Occipital lobe (tissue), 2 donors: Measurements from ENCODE around the gene BGLAP. TPM values are rescaled to one million over a fixed set of nuclear protein-coding genes. Genes with fewer than 3 reads are reported as not detected.

Experiments used
- DNase-seq: peaks from one replicate; lab custom pipeline; 2025; lab: John Stamatoyannopoulos, UW
- total RNA-seq: library from RNA; depleted of rRNA; stranded (reverse); fragments of >200 nt; gene quantifications from one replicate; pipeline ENCODE4 v1.2.3, GENCODE V29; 2014

The BGLAP gene
- total RNA-seq, 1 donor from 2014 or later = not detected

DNA sequence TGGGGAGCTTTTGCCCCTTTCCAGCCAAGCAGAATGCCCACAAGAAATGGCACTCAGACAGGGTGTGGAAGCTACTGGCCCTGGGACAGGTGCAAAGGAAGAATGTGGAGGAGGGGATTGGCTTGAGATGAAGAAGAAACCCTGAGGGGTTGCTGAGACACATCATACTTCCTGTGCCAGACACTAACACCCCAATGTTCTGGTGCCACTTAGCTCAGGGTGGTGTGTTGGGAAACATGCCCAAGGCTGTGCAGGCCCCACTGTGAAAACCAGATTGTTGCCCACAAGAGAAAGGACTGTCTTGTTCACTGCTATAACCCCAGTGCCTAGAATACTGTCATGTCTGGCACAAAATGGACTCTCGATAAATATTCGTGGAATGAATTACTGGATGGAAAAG lies 15.7 kb downstream of the BGLAP start:
- no peak for DNase-seq

DNA sequence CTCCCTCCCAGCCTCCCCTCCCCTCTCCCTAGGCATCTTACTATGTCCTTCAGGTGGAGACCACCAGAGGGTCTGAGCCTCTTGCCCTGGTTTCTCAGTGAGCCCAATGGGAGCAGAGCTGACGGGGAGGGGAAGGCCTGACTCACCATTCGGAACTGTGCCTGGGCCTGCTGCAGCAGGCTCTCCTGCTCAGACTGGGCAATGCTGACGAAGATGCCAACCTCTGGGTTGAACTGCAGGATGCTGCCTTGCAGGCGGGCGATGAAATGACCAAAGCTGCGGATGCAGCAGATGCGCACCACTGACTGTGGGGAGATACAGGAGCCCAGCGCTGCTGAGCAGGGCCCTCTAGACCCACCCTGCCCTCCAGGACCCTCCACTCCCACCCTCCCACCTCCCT lies 16.9 kb downstream of the BGLAP start:
- no peak for DNase-seq

DNA sequence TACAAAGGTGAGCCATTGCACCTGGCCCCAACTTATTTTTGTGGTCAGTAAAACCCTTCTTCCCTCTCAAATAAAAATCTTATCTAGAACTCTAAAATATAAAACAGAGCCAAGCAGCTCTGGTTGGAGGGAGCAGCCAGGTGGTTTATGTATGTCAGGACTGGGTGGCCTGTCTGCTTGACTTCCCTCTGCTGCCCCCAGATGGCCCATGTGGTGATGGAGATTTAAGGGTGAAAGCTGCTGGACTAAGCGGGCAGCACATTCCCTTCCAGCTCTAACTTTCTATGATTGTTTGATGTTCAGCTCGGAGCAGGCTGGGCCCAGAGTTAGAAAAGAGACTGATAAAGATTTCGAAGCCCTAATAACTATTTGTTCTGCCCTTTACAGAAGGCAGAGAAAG lies 17.8 kb downstream of the BGLAP start:
- no peak for DNase-seq

DNA sequence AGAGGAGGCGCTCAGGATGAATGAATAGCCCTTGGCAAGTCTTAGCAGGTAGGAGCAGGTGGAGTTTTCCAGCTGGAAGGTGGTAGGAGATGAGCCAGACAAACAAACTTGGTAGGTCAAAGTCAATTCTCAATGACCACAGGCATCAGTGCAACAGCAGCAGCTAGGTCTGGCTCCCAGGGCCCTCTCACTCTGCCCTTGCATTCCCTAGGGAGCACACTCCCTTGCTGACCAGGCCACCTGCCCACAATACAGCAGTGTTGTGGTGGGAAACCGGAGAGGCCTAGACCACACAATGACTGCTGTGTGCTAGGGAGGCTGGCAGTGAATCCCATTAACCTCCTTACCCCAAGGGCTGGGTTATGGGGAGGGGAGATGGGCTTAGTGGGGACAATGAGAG lies 18.9 kb downstream of the BGLAP start:
- DNase-seq = no peak

DNA sequence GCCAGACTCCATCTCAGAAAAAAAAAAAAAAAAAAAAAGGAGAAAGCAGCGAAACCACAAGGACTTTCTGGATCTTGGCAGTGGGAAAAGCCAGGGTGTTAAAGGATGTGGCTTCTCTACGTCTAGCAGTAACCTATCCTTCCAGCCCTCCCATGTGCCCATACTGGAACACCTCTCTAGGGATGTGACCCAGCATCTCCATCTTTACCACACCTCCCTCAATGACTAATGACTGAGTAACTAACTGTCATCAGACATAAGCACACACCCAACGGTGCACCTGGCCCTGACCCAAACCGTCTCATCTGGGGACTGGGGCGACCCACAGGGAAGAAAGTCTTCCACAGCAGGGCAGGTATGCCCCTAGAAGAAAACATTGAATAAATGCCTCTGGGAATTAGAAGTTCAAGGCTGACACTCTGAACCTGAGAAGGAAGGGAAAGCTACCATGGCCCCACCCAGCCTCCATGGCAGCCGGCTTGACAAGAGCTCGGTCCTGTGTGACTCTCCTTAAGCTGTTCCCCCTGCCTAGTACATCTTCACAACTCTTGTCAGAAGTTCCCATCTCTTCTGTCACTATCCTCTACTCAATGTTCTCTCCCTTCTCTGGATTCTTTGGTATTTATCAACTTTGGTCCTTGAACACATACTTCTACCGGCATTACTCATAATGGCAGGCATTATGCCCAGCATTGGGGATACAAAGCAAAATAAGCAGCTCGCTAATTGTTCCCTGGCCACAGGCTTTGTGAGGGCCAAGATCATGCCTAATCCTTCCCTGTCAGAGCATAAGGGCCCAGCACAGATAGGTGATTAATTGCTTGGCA lies 20.7 kb downstream of the BGLAP start:
- no peak for DNase-seq

DNA sequence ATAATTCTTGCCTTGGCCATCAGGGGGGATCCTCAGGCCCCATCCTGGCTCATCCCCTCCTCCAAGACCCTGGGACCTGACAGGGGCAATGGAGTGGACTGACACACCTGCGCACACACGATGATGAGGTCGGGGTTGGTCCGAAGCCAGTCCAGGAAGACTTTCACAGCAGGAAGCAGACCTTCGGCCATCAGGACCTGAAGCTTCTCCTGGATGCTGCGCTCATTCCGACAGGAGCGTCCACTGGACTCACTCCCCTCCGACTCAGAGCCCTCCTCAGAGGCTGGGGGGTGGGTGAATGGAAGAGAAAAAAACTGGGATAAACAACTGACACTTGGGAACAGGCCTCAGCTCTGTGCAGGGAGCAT lies 21.3 kb downstream of the BGLAP start:
- DNase-seq = no peak

DNA sequence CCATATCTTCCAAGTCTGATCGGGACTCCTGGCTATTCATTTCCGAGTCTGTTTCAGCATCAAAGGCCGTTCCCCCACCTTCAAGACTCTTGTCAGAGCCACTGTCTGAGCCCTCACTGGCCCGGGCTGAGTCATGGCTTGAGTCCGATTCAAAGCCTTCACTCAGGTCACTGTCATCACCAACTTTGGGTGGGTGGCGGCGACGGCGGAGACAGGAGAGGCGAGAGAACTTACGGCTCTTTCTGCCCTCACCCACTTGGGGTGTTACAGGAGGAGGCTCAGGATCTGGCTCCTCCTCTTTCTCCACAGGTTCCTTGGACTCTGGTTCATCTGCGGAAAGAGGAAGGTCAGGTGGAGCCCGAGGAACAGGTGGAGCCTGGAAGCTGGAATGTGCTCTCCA lies 24.1 kb downstream of the BGLAP start:
- no peak for DNase-seq

DNA sequence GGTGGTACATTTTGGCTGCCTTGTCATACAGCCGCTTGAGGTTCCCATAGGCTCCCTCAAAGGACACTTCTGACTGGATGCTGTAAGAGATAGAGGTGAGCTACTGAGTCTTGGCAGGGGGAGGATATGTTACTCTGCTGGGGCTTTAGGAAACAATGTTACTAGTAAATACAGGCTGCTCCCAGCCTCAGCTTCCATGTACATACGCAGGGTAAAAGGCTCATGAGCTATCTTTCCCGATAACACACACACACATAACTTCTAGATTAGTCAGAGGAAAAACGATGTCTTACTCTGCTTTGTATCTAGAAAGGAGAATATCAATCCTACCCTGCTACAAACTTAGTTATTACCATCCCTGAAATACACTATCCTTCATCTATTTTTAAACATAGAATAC lies 26.4 kb downstream of the BGLAP start:
- DNase-seq = no peak

DNA sequence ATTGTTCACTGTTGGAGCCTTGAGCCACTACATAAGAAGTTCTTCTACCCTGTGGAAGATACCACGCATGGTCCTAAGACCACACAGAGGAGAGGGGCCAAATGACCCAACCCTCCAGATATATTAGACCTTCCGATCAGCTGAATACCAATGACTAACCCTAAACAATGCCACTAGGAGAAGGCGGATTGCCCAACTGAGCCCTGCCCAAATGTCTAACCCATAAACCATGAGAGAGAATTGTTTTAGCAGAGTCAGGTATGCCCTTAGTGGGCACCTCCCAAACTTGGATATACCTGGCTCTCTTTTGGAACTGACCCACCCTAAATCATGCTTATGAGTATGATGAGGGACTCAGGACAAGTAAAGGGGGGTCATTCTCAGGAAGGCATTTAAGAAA lies 28.3 kb downstream of the BGLAP start:
- no peak for DNase-seq

DNA sequence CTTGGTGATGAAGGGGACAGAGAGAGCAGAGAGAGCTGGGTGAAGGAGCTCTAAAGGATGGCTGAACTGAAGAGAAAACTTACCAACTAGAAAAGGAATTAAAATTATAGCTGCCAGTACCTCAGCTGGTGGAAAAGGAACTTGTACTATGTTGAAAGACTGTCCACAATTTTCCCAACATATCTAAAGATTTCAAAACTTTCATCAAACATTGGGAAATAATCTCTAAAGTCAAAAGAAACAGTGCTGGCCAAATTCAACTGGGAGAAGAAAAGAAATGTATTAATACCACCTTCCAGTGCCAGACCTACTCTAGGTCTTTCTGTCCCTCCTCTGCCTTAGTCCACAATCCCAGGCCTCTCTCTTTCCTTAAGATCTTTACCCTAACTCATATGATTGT lies 34.5 kb downstream of the BGLAP start:
- DNase-seq = no peak

DNA sequence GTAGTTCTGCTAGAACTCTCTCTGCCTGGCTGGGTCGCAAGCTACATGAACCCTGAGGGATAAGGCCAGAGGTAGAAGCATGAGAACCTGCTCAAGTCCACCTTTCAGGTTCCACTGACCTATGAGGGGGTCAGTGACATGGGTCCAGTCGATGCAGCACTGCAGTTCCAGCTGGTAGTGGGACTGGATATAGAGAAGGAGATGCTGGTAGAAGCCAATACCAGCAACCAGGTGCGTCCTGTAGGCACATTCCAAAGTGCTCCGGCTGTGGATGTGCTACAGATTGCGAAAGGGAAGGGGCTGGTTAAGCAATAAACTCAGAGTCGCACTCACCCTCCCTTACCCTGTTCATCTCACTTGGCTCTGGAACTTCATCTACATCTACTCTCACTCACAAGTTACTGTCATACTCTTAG lies 35.0 kb downstream of the BGLAP start:
- DNase-seq = no peak

DNA sequence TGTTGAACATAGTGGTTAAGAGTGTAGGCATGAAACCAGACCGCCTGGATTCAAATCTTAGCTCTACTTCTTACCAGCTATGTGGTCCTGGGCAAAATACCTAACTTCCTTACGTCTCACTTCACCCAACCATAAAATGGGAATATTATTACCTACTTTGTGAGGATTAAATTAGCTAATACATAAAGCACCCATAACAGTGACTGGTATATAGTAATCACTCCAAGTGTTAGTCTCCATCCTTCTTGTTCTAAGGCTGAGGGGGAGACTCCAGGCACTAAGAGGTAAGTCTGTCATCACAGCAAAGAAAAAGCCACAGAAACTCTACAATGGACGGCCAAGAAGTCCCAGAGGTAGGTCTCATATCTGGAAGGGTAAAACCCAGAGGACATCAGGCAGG lies 37.9 kb downstream of the BGLAP start:
- no peak for DNase-seq

DNA sequence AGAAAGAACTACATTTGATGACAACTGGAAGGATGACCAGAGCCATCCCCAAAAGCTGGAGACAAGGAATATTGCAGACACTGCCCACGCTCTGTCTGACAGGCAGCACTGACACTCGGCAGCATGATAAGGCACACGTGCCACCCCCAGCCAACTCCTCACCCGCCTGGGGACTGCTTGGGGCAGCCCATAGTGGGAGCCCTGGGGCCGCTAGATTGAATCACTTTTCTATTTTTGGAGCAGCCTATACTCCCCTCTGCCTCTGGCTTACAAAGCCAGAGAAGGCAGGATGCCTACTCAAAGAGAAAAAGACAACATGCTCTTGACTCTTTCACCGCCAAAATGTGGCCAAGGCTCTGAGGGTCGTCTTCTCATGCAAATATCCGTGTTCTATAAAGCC lies 39.3 kb downstream of the BGLAP start:
- DNase-seq = no peak

DNA sequence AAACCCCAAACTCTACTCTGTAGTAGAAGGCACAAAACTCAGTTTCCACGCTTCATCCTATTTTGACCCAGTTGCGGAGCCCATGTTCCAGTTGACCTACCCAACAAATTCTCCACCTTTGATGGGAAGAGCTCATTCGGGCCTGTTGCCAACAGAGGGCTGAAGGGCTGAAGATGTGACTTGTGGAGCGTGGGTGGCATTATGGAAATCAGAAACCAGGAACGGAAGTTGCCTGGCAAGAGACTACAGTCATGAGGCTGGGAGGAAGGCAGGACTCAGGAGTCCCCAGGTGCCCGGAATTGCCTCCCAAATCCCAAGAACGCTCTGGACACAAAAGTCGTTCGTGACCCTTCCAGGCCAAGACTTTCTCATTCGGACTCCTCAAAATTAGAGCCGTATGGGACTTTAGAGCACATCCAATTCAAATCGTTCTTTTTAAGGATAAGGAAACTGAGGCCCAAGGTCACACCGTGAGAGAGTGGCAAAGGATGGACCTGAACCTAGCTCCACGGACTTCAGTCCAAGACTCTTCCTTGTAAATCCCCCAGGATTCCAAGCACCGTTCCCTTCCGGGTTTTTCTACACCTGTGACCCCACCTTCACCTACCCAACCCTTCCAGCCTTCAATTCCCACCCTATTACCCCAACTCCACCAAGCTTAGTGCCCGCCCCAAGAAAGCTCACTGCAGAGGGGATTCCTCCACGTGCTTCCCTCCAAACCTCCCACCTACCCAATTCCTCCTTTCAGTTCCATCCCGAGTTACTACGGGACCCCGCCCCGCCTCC lies 39.9 kb downstream of the BGLAP start:
- no peak for DNase-seq

DNA sequence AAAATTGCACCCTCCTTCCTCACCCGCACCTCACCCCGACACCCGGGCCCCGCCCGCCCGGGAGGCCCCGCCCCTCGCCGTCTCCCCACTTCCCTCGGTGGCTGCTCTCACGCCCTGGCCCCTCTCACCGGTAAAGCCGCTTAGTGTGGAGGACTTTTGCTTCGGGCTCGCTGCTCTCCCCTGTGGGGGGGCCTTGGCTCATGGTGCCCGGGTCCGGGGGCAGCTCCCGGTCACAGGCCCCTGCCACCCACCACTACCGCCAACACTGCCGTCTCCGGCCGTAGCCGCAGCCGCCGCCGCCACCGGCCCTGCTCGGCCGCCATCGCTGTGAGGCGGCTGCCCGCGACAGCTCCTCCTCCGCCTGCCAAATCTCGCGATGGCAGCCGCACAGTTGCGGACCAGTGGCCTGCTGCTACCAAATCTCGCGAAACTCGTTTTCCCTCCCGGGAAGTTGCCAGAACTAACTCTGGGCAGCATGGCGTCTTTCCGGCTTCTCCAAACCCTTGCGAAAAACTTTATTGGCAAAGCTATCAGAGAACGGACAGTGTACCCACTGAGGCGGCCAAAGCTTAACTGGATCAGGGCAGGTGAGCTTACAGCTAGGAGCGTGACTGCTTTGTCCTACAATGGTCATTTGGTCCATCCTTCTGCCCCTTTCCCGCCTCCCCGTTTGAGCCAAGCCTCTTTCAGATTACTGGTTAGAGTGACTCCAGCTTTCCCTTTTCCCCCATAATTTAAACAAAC lies 40.7 kb downstream of the BGLAP start, which contains the start of gene SMG5:
SMG5 (minus strand) TSS at position 347 of the 744 bp plus-strand sequence; CDS start at position 202, 145 bp downstream.
- DNase-seq = peak; percentile 95

DNA sequence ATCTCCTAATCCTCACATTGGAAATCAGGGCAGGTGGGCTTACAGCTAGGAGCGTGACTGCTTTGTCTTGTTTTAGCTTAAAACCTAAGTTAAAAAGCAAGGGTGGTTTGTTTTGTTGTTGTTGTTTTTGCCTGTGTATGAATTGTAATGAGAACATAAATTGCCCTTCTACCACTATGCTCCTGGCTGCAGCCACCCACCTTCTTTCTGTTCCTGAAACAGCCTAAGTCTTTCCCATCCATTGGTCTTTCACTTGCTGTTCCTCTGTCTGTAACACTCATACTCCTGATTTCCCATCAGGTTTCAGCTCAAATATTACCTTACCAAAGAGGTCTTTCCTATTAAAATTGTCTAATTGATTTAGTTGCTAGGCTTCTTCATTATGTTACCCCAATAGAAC lies 41.5 kb downstream of the BGLAP start:
- DNase-seq = no peak

DNA sequence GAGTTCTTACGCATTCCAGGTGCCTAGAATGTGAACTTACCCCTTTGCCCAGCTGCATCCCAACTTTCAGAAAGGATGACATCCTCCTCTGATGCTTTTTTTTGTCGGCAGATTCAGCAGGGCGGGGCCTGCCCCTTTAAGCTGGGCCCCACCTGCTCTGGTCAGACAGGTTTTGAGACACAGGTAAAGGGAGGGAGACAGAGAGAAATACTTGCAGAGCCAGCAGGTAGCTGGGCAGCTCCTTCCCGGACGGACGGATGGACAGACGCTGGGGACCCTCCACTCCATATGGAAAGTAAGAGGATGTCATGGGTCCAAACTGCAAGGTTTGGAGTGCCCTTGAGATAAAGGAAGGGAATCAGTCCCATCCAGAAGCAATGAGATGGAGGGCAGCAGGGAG lies 42.1 kb downstream of the BGLAP start, which contains the start of gene TMEM79:
TMEM79 (plus strand) TSS at position 214 of the 400 bp plus-strand sequence. CDS start 902 bp downstream, outside the sequence.
- DNase-seq = no peak

DNA sequence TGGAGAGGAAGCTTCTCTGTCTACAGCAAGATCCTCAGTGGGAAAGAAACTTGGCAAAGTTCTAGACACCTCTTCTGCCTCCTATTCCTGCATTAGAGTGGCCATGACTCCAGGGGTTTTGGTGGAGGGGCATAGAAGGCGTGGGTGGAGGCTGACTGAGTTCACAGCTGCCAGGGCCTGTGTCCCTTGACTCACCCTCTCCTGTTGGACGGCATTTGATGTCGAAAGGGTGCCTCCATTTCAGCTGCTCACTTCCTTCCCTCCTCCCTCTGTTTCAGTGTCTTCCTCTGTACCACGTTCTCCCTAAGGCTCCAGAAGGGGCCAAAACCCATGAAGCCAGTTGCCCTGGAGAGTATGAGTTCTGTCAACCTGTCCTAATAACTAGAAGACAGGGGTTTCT lies 42.8 kb downstream of the BGLAP start:
- DNase-seq = no peak

DNA sequence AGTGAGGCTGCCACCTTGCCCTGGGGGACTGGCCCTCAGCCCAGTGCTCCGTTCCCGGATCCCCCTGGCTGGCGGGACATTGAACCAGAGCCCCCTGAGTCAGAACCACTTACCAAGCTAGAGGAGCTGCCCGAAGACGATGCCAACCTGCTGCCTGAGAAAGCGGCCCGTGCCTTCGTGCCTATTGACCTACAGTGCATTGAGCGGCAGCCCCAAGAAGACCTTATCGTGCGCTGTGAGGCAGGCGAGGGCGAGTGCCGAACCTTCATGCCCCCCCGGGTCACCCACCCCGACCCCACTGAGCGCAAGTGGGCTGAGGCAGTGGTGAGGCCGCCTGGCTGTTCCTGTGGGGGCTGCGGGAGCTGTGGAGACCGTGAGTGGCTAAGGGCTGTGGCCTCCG lies 43.5 kb downstream of the BGLAP start:
- DNase-seq = no peak

DNA sequence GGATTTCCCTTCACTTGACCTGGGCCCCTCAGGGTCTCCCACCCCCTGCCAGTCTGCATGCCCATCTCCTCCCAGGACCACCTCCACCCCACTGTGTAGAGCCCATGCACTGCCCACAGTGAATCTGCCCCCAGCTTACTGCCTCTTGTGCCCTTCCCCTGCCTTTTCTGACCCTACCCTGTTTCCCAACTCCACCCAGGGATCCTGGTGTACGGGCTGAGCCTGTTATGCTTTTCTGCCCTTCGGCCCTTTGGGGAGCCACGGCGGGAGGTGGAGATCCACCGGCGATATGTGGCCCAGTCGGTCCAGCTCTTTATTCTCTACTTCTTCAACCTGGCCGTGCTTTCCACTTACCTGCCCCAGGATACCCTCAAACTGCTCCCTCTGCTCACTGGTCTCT lies 44.1 kb downstream of the BGLAP start:
- DNase-seq = no peak

DNA sequence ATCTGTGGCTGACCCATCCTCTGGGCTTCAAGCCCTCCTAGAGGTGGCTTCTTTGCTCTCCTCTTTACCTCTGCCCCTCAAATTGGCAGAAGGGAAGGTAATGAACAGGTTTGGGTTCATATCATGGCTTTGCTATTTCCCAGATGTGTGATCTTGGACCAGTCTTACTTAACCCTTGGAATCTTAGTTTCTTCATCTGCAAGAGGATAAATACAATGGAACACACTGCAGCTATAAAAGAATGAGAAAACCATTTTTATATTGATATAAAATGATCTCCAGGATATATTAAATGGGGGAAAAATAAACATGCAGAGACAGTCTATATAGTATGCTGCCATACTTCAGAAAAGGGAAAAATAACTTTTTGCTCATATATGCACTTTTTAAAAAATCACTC lies 47.9 kb downstream of the BGLAP start:
- DNase-seq = no peak
